Ureter (tissue), 1 donor: ENCODE results near the gene C10orf62. TPM values are rescaled to one million over a fixed set of nuclear protein-coding genes. Genes with fewer than 3 reads are reported as not detected.
A peak's percentile ranks its signal among the peaks of the same experiment; 100 is the strongest.
"Not testable (repeated sequence)": the region's sequence is repeated elsewhere in the genome, so short reads cannot be mapped to it uniquely, and the experiment has no call there.

Experiments
- DNase-seq: peaks from one replicate; pipeline ENCODE4 v3.0.0-alpha.2; 2020; ENCODE audit warnings: low spot score
- total RNA-seq: library from RNA; stranded (reverse); gene quantifications from one replicate; pipeline ENCODE4 v1.2.4, GENCODE V29; 2023
- donor health status: DM: yes; HTN: yes; CAD: no.

Gene C10orf62
- total RNA-seq, 1 donor from 2014 or later: not detected

- no peak for DNase-seq
These were observed 38.2 kb downstream of the C10orf62 start for GRCh38 chr10:97627731-97628130.

DNA sequence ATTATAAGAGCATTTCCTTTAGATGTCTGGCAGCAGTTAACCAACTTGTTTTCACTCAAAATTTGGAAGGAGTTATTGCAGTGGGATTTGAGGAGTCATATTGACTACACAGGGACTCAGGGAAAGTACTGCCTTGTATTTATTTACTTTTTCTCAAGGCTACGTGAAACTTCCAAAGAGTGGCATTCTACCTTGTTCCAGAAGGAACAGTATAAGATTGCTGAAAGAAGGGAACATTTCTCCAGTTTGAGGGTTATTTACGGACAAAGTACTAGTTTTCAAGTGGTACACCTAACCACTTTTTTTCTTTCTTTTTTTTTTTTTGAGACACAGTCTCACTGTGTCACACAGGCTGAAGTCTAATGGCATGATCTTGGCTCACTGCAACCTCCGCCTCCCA is 38.7 kb downstream of the C10orf62 start:
- DNase-seq: no peak

- no peak for DNase-seq
These were observed 39.8 kb downstream of the C10orf62 start for GRCh38 chr10:97629289-97629688.

DNA sequence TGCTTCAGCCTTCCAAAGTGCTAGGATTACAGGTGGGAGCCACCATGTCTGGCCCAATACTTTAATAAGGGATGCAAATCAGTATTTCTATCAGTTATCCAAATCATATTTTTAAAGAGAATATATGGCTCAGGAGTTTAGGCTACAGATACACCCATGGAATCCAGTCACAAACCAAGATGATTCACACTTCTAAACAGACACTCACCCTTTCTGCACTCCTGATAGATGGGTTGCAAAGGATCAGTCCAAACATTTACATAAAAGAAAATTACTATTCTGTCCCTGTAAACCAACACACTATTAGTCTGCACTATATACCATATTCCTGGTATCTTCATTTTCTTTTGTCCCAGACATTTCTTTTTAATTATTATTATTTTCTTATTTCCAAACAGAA is 41.6 kb downstream of the C10orf62 start:
- DNase-seq: no peak

GRCh38 chr10:97632949-97633884 is 43.7 kb downstream of the C10orf62 start, which contains the start of gene MORN4:
TSS of gene MORN4 (minus strand) at chr10:97633500. CDS start at chr10:97619653, 13,847 bp downstream.
- peak; percentile 94 for DNase-seq

DNA sequence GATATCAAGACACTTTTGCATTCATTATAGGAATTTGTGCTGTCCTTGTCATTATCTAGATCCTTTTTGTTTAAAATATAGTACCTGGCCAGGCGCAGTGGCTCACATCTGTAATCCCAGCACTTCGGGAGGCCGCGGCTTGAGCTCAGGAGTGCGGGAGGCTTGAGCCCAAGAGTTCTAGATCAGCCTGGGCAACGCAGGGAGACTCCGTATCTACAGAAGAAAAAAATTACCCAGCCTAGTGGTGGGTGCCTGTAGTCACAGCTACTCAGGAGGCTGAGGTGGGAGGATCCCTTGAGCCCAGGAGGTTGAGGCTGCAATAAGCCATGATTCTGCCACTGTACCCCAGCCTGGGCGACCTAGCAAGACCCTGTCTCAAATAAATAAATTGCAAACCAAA is 44.4 kb downstream of the C10orf62 start:
- DNase-seq: no peak

- no peak for DNase-seq
These were observed 46.1 kb downstream of the C10orf62 start for GRCh38 chr10:97635577-97635976.

GRCh38 chr10:97639090-97639489 is 49.6 kb downstream of the C10orf62 start:
- DNase-seq: not testable (repeated sequence)

DNA sequence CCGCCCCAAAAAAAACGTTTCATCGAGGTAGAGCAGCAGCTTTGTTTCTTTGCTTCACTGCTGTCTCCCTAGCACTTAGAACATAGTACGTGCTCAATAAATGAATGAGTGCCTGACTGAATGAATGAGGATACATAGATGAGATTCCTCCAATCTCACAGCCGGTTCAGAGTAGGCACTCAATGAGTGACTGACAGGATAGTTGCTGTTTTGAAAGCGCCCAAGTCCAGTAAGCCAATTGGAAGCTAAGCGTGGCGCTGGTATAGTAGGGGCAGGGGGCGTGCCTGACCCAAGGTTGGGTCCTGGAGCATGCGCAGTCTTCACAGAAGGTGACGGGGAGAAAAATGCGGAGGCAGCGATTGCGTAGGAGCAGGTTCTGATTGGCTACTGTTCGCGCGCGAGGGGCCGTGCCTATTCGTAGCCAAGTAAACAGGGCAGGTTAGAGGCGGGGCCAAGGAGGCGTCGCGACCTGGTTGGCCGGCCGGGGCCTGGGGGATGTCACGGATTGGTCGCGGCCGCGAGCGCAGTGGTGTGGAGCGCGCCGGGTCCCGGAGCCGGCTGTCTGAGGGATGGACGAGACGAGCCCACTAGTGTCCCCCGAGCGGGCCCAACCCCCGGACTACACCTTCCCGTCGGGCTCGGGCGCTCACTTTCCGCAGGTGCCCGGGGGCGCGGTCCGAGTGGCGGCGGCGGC is 50.8 kb downstream of the C10orf62 start, which contains the start of gene PI4K2A:
PI4K2A (plus strand) TSS at position 498 of the 694 bp plus-strand sequence; CDS start at position 570, 72 bp downstream.
- DNase-seq: peak; percentile 99

Other genes with a start within 250 kb of the C10orf62 start
- gene RRP12, start 188.4 kb upstream of the C10orf62 start, total RNA-seq: 51.9 TPM
- gene PGAM1, start 163.5 kb upstream of the C10orf62 start, total RNA-seq: 190 TPM
- gene EXOSC1, start 143.7 kb upstream of the C10orf62 start, total RNA-seq: 41.2 TPM
- 34.0 TPM for gene ZDHHC16, start 143.5 kb upstream of the C10orf62 start, total RNA-seq
- 71.5 TPM for gene MMS19, start 91.3 kb upstream of the C10orf62 start, total RNA-seq
- 6.2 TPM for gene UBTD1, start 90.8 kb upstream of the C10orf62 start, total RNA-seq
- gene ANKRD2, start 16.9 kb upstream of the C10orf62 start, total RNA-seq: 1.1 TPM
- 1.3 TPM for gene HOGA1, start 5.3 kb upstream of the C10orf62 start, total RNA-seq
- 12.9 TPM for gene MORN4, start 43.8 kb downstream of the C10orf62 start, total RNA-seq
- 16.7 TPM for gene PI4K2A, start 51.0 kb downstream of the C10orf62 start, total RNA-seq
- gene AVPI1, start 97.5 kb downstream of the C10orf62 start, total RNA-seq: 11.7 TPM
- 40.8 TPM for gene MARVELD1, start 124.0 kb downstream of the C10orf62 start, total RNA-seq
- gene ZFYVE27, start 147.4 kb downstream of the C10orf62 start, total RNA-seq: 33.8 TPM
- 0.81 TPM for gene SFRP5, start 182.3 kb downstream of the C10orf62 start, total RNA-seq